ENCODE data around the gene GNA12. TPM values are rescaled to one million over a fixed set of nuclear protein-coding genes. Genes with fewer than 3 reads are reported as not detected.

Gene GNA12
- polyA plus RNA-seq, 1 of the 3 experiments (the other 2 are of a cell fraction), result 64.8 TPM

GRCh38 chr7:2700141-2700850, 143.8 kb downstream of the GNA12 start (continued):
- TF ChIP-seq, protein P1, sequence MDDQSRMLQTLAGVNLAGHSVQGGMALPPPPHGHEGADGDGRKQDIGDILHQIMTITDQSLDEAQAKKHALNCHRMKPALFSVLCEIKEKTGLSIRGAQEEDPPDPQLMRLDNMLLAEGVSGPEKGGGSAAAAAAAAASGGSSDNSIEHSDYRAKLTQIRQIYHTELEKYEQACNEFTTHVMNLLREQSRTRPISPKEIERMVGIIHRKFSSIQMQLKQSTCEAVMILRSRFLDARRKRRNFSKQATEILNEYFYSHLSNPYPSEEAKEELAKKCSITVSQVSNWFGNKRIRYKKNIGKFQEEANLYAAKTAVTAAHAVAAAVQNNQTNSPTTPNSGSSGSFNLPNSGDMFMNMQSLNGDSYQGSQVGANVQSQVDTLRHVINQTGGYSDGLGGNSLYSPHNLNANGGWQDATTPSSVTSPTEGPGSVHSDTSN (IDR thresholded peaks at IDR 0.05), result no peak
- TF ChIP-seq SMC3 (IDR thresholded peaks at IDR 0.05; ENCODE audit: low read depth, low read length) (no peak), TAF1 (IDR thresholded peaks at IDR 0.05; ENCODE audit: borderline replicate concordance, low read depth, low read length) (no peak), NRF1 (IDR thresholded peaks at IDR 0.05; ENCODE audit: low read depth, low read length) (no peak), NFIC (IDR thresholded peaks at IDR 0.05; ENCODE audit: borderline replicate concordance) (no peak), GABPA (IDR thresholded peaks at IDR 0.05; ENCODE audit: low read depth) (no peak), CHD2 (IDR thresholded peaks at IDR 0.05; ENCODE audit: low read length, partially characterized antibody) (no peak), CTCF (IDR thresholded peaks at IDR 0.05) (no peak), YY1 (IDR thresholded peaks at IDR 0.05; ENCODE audit: low read depth) (no peak), TEAD4 (IDR thresholded peaks at IDR 0.05; ENCODE audit: borderline replicate concordance, insufficient read depth) (no peak), RAD21 (IDR thresholded peaks at IDR 0.05; ENCODE audit: low read length) (no peak), MEF2A (IDR thresholded peaks at IDR 0.05; ENCODE audit: borderline replicate concordance, low read depth) (no peak), FOXJ3 (CRISPR knock-in tag; IDR thresholded peaks at IDR 0.05) (no peak)

DNA sequence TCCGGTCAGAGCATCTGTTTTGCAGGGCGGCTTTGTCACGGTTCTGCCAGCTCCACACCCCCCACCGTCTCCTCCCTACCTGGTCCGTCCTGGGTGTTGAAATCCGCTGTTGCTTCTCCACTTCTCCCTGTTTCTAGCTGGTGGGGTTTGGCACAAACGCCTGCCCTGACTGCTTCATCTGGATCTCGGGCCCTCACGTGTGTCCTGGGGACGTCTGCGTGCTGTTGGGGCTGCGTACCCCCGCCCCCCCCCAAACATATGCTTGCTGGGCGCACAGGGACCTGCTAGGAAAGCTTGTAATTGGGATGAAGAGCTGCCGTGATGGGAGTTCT, 144.9 kb downstream of the GNA12 start:
- H3K79me2 ChIP-seq (ENCODE audit: insufficient read depth), result no peaks in the 10 kb centered on the region
- WGBS (ENCODE audit: low lambda C conversion rate), result 77% methylated on average over 15 of the region's 15 CpGs
- peaks cover 0 to 2% of the 10 kb centered on the region in 2 experiments; a peak in 1 of 4 replicates for H3K4me1 ChIP-seq (ENCODE audit: control insufficient read depth in 1 of 2, insufficient read depth in 2 of 2, low read depth in 1 of 2, low read length in 1 of 2)
- no peak overlapping the region for H3K27ac ChIP-seq (ENCODE audit: low read depth in 2 of 2, low read length in 1 of 2)
- H3K9me3 ChIP-seq, result no peaks in the 10 kb centered on the region
- no peaks in the 10 kb centered on the region for H3F3A ChIP-seq (replicated peaks; ENCODE audit: insufficient read depth)
- no peaks in the 10 kb centered on the region for H4K20me1 ChIP-seq (ENCODE audit: insufficient read depth)
- H3K4me2 ChIP-seq, result no peak overlapping the region
- H3K9me2 ChIP-seq, result no peaks in the 10 kb centered on the region
- no peaks in the 10 kb centered on the region for H3K36me3 ChIP-seq (replicated peaks in 1 of 2; ENCODE audit: control insufficient read depth in 1 of 2, insufficient read depth in 2 of 2, low read length in 1 of 2)
- ChIA-PET POLR2A (interaction anchor here (0.5 kb wide), 1 partner anchor 22 kb away, joined by 3 read pairs; no protein-coding TSS in a partner anchor), CTCF (interaction anchor here (0.6 to 2.2 kb wide), 11 partner anchors 9 to 248 kb away, joined by 3 to 9 read pairs (median 4); partner anchors contain the start of gene AMZ1)
- TF ChIP-seq RCOR1 (IDR thresholded peaks at IDR 0.05; ENCODE audit: low read length) (no peak), MXI1 (IDR thresholded peaks at IDR 0.05; ENCODE audit: low read depth, low read length) (no peak), CHD2 (IDR thresholded peaks at IDR 0.05; ENCODE audit: low read length, partially characterized antibody) (no peak), CTCF (IDR thresholded peaks at IDR 0.05) (no peak)
- H3K9ac ChIP-seq, result no peak overlapping the region
- peaks cover 6% of the 10 kb centered on the region; the same call in 1 of the 2 replicates for H3K27me3 ChIP-seq (ENCODE audit: insufficient read depth)
- no peak overlapping the region for H3K4me3 ChIP-seq (ENCODE audit: low read depth in 2 of 2, low read length in 1 of 2)
- DNase-seq, result no peak
- no peak overlapping the region for H2AFZ ChIP-seq (ENCODE audit: low read depth)
